ENCODE data around the gene USE1. TPM values are rescaled to one million over a fixed set of nuclear protein-coding genes. Genes with fewer than 3 reads are reported as not detected.

Gene USE1
- total and polyA plus RNA-seq, 4 donors, result 13.3 to 46.8 (median 32.9) TPM

- Histone ChIP-seq H3K36me3 (ENCODE audit: control insufficient read depth, insufficient read depth, low read length) (peaks cover 70% of the 10 kb centered on the region), H3K27ac (ENCODE audit: low read depth, low read length) (peak overlapping the region; percentile 96), H3K4me1 (ENCODE audit: control insufficient read depth, insufficient read depth, low read length) (peaks cover 19% of the 10 kb centered on the region), H3K27me3 (ENCODE audit: control insufficient read depth, insufficient read depth, low read length) (no peaks in the 10 kb centered on the region), H3K9me3 (ENCODE audit: control insufficient read depth, insufficient read depth, low read length) (no peaks in the 10 kb centered on the region), H3K4me3 (ENCODE audit: low read depth, low read length) (peak overlapping the region; percentile 85)
- WGBS (ENCODE audit: insufficient coverage), result 26% methylated on average over 11 of the region's 16 CpGs
- no peak for DNase-seq (ENCODE audit: low read depth in 4 of 6, low spot score in 6 of 6)
These were observed 540 bp upstream of the USE1 start for GRCh38 chr19:17214508-17215126.

- DNase-seq (ENCODE audit: low read depth in 4 of 6, low spot score in 6 of 6), result no peak
- peak overlapping the region; percentile 67 for H3K27ac ChIP-seq (ENCODE audit: low read depth, low read length)
- H3K36me3 ChIP-seq (ENCODE audit: control insufficient read depth, insufficient read depth, low read length), result peaks cover 63% of the 10 kb centered on the region
- peak overlapping the region; percentile 85 for H3K4me3 ChIP-seq (ENCODE audit: low read depth, low read length)
- H3K9me3 ChIP-seq (ENCODE audit: control insufficient read depth, insufficient read depth, low read length), result no peaks in the 10 kb centered on the region
- peaks cover 19% of the 10 kb centered on the region for H3K4me1 ChIP-seq (ENCODE audit: control insufficient read depth, insufficient read depth, low read length)
- 67% methylated on average over 12 of the region's 13 CpGs for WGBS (ENCODE audit: insufficient coverage)
- H3K27me3 ChIP-seq (ENCODE audit: control insufficient read depth, insufficient read depth, low read length), result no peaks in the 10 kb centered on the region
These were observed 1.0 kb downstream of the USE1 start for GRCh38 chr19:17216058-17216670.

- WGBS (ENCODE audit: insufficient coverage), result 97% methylated on average over 6 of the region's 8 CpGs
- no peak for DNase-seq (ENCODE audit: low read depth in 4 of 6, low spot score in 6 of 6)
These were observed 4.1 kb downstream of the USE1 start for GRCh38 chr19:17219286-17219685.

GRCh38 chr19:17220207-17220758 is 5.1 kb downstream of the USE1 start:
- DNase-seq (ENCODE audit: low read depth in 4 of 6, low spot score in 6 of 6), result no peak
- H3K4me3 ChIP-seq (ENCODE audit: low read depth, low read length), result no peak overlapping the region
- no peaks in the 10 kb centered on the region for H3K27me3 ChIP-seq (ENCODE audit: control insufficient read depth, insufficient read depth, low read length)
- H3K36me3 ChIP-seq (ENCODE audit: control insufficient read depth, insufficient read depth, low read length), result peaks cover 36% of the 10 kb centered on the region
- 66% methylated on average over 13 of the region's 14 CpGs for WGBS (ENCODE audit: insufficient coverage)
- no peak overlapping the region for H3K27ac ChIP-seq (ENCODE audit: low read depth, low read length)
- H3K4me1 ChIP-seq (ENCODE audit: control insufficient read depth, insufficient read depth, low read length), result peaks cover 10% of the 10 kb centered on the region
- no peaks in the 10 kb centered on the region for H3K9me3 ChIP-seq (ENCODE audit: control insufficient read depth, insufficient read depth, low read length)

More at GRCh38 chr19:17219286-17219685, 4.1 kb downstream of the USE1 start:
- Histone ChIP-seq H3K27ac (ENCODE audit: low read depth, low read length) (no peak overlapping the region), H3K27me3 (ENCODE audit: control insufficient read depth, insufficient read depth, low read length) (no peaks in the 10 kb centered on the region), H3K36me3 (ENCODE audit: control insufficient read depth, insufficient read depth, low read length) (peaks cover 36% of the 10 kb centered on the region), H3K9me3 (ENCODE audit: control insufficient read depth, insufficient read depth, low read length) (no peaks in the 10 kb centered on the region), H3K4me1 (ENCODE audit: control insufficient read depth, insufficient read depth, low read length) (peaks cover 18% of the 10 kb centered on the region), H3K4me3 (ENCODE audit: low read depth, low read length) (no peak overlapping the region)

- Histone ChIP-seq H3K27me3 (ENCODE audit: control insufficient read depth, insufficient read depth, low read length) (no peaks in the 10 kb centered on the region), H3K27ac (ENCODE audit: low read depth, low read length) (no peak overlapping the region), H3K9me3 (ENCODE audit: control insufficient read depth, insufficient read depth, low read length) (no peaks in the 10 kb centered on the region), H3K36me3 (ENCODE audit: control insufficient read depth, insufficient read depth, low read length) (peaks cover 18% of the 10 kb centered on the region), H3K4me3 (ENCODE audit: low read depth, low read length) (no peak overlapping the region), H3K4me1 (ENCODE audit: control insufficient read depth, insufficient read depth, low read length) (peaks cover 18% of the 10 kb centered on the region)
- no peak for DNase-seq (ENCODE audit: low read depth in 4 of 6, low spot score in 6 of 6)
- 93% methylated on average over 5 of the region's 10 CpGs for WGBS (ENCODE audit: insufficient coverage)
These were observed 9.9 kb downstream of the USE1 start for GRCh38 chr19:17225053-17225452.

- peak; percentile 94 to 99 (median 96) for DNase-seq (ENCODE audit: low read depth in 4 of 6, low spot score in 6 of 6)
- H3K27ac ChIP-seq (ENCODE audit: low read depth, low read length), result peak within 1 kb of the TSS; percentile 82
- no peaks in the 10 kb centered on the region for H3K27me3 ChIP-seq (ENCODE audit: control insufficient read depth, insufficient read depth, low read length)
- H3K9me3 ChIP-seq (ENCODE audit: control insufficient read depth, insufficient read depth, low read length), result no peaks in the 10 kb centered on the region
- under 1% methylated on average over 90 of the region's 90 CpGs for WGBS (ENCODE audit: insufficient coverage)
- peaks cover 18% of the 10 kb centered on the region for H3K4me1 ChIP-seq (ENCODE audit: control insufficient read depth, insufficient read depth, low read length)
- H3K36me3 ChIP-seq (ENCODE audit: control insufficient read depth, insufficient read depth, low read length), result peaks cover 24% of the 10 kb centered on the region
- H3K4me3 ChIP-seq (ENCODE audit: low read depth, low read length), result peak within 1 kb of the TSS; percentile 77
These were observed 11.1 kb downstream of the USE1 start, which contains the start of gene OCEL1 for GRCh38 chr19:17226002-17226933. Gene OCEL1 (plus strand): TSS chr19:17226226. CDS start chr19:17226248, 22 bp downstream.

GRCh38 chr19:17227798-17228367 is 12.7 kb downstream of the USE1 start:
- Histone ChIP-seq H3K9me3 (ENCODE audit: control insufficient read depth, insufficient read depth, low read length) (no peaks in the 10 kb centered on the region), H3K4me3 (ENCODE audit: low read depth, low read length) (no peak overlapping the region), H3K27ac (ENCODE audit: low read depth, low read length) (no peak overlapping the region), H3K36me3 (ENCODE audit: control insufficient read depth, insufficient read depth, low read length) (peaks cover 39% of the 10 kb centered on the region), H3K4me1 (ENCODE audit: control insufficient read depth, insufficient read depth, low read length) (peaks cover 18% of the 10 kb centered on the region), H3K27me3 (ENCODE audit: control insufficient read depth, insufficient read depth, low read length) (no peaks in the 10 kb centered on the region)
- no peak for DNase-seq (ENCODE audit: low read depth in 4 of 6, low spot score in 6 of 6)
- 70% methylated on average over 13 of the region's 13 CpGs for WGBS (ENCODE audit: insufficient coverage)

- Histone ChIP-seq H3K4me1 (ENCODE audit: control insufficient read depth, insufficient read depth, low read length) (peaks cover 26% of the 10 kb centered on the region), H3K27ac (ENCODE audit: low read depth, low read length) (no peak overlapping the region), H3K36me3 (ENCODE audit: control insufficient read depth, insufficient read depth, low read length) (peaks cover 50% of the 10 kb centered on the region), H3K4me3 (ENCODE audit: low read depth, low read length) (no peak overlapping the region), H3K27me3 (ENCODE audit: control insufficient read depth, insufficient read depth, low read length) (no peaks in the 10 kb centered on the region), H3K9me3 (ENCODE audit: control insufficient read depth, insufficient read depth, low read length) (no peaks in the 10 kb centered on the region)
- DNase-seq (ENCODE audit: low read depth in 4 of 6, low spot score in 6 of 6), result no peak
- 100% methylated on average over 2 of the region's 3 CpGs for WGBS (ENCODE audit: insufficient coverage)
These were observed 14.7 kb downstream of the USE1 start for GRCh38 chr19:17229890-17230289.

- Histone ChIP-seq H3K9me3 (ENCODE audit: control insufficient read depth, insufficient read depth, low read length) (no peaks in the 10 kb centered on the region), H3K4me1 (ENCODE audit: control insufficient read depth, insufficient read depth, low read length) (peaks cover 27% of the 10 kb centered on the region), H3K27ac (ENCODE audit: low read depth, low read length) (no peak overlapping the region), H3K4me3 (ENCODE audit: low read depth, low read length) (no peak overlapping the region), H3K27me3 (ENCODE audit: control insufficient read depth, insufficient read depth, low read length) (no peaks in the 10 kb centered on the region), H3K36me3 (ENCODE audit: control insufficient read depth, insufficient read depth, low read length) (peaks cover 64% of the 10 kb centered on the region)
- WGBS (ENCODE audit: insufficient coverage), result 94% methylated on average over 25 of the region's 25 CpGs
- no peak for DNase-seq (ENCODE audit: low read depth in 4 of 6, low spot score in 6 of 6)
These were observed 17.1 kb downstream of the USE1 start for GRCh38 chr19:17232258-17232657.
